ENCODE results near the gene KLRK1. TPM values are rescaled to one million over a fixed set of nuclear protein-coding genes. Genes with fewer than 3 reads are reported as not detected.
"Not testable (repeated sequence)": the region's sequence is repeated elsewhere in the genome, so short reads cannot be mapped to it uniquely, and the experiment has no call there.

KLRK1 gene
- total RNA-seq = not detected in 2 replicates

DNA sequence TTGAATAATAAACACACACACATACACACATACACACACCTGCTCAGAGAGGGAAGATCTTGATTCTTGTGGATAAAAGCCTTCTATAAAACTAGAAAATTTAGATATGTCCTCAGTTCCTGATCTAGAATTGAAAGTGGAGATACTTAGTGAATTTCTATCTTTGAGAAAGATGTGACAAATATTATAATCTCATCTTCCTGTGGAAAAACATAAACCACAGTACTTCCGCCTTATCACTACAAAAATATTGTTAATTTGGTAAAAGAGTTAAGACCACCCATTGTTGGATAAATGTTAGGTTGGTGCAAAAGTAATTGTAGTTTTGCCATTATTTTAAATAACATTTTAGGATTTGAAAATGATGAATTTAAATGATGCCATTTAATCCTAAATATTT lies at the start of gene KLRK1:
TSS of gene KLRK1 (minus strand) at position 138 of the 400 bp plus-strand sequence. CDS start 1,231 bp downstream, outside the sequence.
- Histone ChIP-seq H3K4me3 (ENCODE audit: low read depth, low read length) (no peak within 1 kb of the TSS), H3K27me3 (ENCODE audit: control insufficient read depth, insufficient read depth, low read length) (no peaks in the 10 kb centered on the region), H3K36me3 (ENCODE audit: control insufficient read depth, insufficient read depth, low read length) (no peaks in the 10 kb centered on the region)
- TF ChIP-seq, protein P1, sequence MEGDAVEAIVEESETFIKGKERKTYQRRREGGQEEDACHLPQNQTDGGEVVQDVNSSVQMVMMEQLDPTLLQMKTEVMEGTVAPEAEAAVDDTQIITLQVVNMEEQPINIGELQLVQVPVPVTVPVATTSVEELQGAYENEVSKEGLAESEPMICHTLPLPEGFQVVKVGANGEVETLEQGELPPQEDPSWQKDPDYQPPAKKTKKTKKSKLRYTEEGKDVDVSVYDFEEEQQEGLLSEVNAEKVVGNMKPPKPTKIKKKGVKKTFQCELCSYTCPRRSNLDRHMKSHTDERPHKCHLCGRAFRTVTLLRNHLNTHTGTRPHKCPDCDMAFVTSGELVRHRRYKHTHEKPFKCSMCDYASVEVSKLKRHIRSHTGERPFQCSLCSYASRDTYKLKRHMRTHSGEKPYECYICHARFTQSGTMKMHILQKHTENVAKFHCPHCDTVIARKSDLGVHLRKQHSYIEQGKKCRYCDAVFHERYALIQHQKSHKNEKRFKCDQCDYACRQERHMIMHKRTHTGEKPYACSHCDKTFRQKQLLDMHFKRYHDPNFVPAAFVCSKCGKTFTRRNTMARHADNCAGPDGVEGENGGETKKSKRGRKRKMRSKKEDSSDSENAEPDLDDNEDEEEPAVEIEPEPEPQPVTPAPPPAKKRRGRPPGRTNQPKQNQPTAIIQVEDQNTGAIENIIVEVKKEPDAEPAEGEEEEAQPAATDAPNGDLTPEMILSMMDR (IDR thresholded peaks at IDR 0.05; ENCODE audit: insufficient read depth, low read length, severe bottlenecking) = no peak
- DNase-seq (ENCODE audit: low read depth) = no peak
- no peak for FAIRE-seq

DNA sequence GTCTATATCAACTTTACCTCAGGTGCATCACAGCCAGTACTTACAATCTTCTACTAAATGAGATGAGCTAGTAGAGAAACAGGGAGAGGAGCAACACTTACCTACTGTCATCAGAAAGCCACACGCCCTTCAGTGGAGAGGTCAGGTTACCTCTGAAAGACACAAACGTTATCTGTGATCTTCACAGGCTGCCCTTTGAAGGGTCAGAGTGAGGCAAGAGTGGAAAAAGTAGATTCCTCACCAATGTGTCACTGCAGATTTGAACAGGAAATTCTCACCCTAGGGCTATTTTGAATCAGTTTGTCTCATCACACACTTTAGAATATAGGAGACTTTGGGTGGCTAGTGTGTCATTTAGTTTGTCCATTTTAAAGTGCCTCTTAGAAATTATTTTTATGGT lies 47.8 kb upstream of the KLRK1 start:
- not testable (repeated sequence) for FAIRE-seq; H3K36me3 ChIP-seq (ENCODE audit: control insufficient read depth, insufficient read depth, low read length); DNase-seq (ENCODE audit: low read depth); H3K4me3 ChIP-seq (ENCODE audit: low read depth, low read length); H3K27me3 ChIP-seq (ENCODE audit: control insufficient read depth, insufficient read depth, low read length)

DNA sequence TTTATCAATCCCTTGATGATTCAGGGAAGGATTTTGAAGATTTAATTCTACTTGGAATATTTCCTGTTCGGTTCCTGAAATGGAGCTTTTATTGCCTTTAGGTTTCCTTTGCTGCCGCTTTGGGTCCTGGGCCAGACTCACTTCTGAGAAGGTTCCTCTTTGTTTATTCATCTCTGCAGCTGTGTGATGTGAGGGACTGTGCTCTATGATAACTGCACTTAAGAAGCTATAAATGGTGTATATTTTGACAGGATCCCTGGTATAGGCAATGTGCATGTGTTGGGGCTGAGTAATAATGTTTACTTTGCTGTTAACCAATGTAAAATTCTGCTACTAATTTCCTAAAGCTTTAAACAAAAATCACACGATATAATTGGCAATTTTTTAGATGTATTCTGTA lies 46.0 kb upstream of the KLRK1 start, which contains the start of gene KLRC2:
TSS of gene KLRC2 (minus strand) at position 195 of the 400 bp plus-strand sequence. CDS start at position 171, 24 bp downstream.
- not testable (repeated sequence) for FAIRE-seq; H3K4me3 ChIP-seq (ENCODE audit: low read depth, low read length); H3K27me3 ChIP-seq (ENCODE audit: control insufficient read depth, insufficient read depth, low read length); H3K36me3 ChIP-seq (ENCODE audit: control insufficient read depth, insufficient read depth, low read length)
- DNase-seq (ENCODE audit: low read depth) = peak; percentile 43

DNA sequence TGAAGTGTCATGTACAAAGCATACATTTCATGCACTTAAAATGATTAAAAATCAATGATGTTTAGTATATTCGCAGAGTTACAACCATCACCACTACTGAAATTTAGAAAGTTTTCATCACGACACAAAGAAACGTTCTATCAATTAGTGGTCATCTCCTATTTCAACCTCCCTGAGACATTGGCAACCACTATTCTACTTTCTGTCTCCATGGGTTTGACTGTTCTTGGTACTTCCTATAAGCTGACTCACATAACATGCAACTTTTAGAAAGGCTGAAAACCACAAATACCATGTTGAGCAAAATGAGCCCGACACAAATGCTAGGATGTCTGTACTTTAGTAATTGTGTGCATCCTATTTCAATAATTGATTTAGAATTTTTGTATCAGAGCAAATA lies 40.8 kb upstream of the KLRK1 start:
- DNase-seq (ENCODE audit: low read depth); H3K4me3 ChIP-seq (ENCODE audit: low read depth, low read length); FAIRE-seq; H3K36me3 ChIP-seq (ENCODE audit: control insufficient read depth, insufficient read depth, low read length); H3K27me3 ChIP-seq (ENCODE audit: control insufficient read depth, insufficient read depth, low read length): not testable (repeated sequence)

DNA sequence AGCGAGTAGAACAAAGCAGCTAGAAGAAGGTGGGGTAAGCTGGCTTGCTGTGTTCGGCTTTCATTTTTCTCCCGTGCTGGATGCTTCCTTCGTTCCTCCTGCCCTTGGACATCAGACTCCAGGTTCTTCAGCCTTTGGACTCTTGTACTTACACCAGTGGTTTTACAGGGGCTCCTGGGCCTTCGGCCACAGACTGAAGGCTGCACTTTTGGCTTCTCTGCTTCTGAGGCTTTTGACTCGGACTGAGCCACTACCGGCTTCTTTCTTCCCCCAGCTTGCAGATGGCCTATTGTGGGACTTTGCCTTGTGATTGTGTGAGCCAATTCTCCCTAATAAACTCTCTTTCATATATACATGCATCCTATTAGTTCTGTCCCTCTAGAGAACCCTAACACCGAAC lies 36.1 kb upstream of the KLRK1 start:
- not testable (repeated sequence) for H3K36me3 ChIP-seq (ENCODE audit: control insufficient read depth, insufficient read depth, low read length); H3K27me3 ChIP-seq (ENCODE audit: control insufficient read depth, insufficient read depth, low read length); FAIRE-seq; DNase-seq (ENCODE audit: low read depth); H3K4me3 ChIP-seq (ENCODE audit: low read depth, low read length)

DNA sequence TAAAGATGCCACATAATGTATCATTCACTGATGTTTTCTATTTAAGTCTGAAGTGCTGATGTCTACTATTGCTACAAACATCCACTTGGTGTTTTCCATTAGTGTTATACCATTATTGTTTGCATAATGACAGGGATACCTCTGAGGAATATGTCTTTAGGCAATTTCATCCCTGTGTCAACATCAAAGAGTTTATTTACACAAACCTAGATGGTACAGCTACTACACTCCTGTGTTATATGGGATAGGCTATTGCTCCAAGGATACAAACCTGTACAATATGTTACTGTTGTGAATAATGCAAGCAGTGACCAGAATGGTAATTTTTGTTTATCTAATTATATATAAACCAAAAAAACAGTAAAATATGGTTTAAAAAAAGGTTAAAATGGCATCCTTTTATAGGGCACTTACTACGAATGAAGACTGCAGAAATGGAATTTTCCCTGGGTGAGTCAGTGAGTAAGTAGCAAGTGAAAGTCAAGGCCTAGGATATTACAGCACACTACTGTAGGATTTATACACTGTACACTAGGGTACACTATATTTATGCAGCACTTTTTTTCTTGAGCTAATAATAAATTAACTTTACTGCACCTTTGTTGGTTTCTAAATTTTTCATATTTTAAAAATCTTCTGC lies 34.5 kb upstream of the KLRK1 start:
- FAIRE-seq; H3K27me3 ChIP-seq (ENCODE audit: control insufficient read depth, insufficient read depth, low read length); H3K36me3 ChIP-seq (ENCODE audit: control insufficient read depth, insufficient read depth, low read length); DNase-seq (ENCODE audit: low read depth); H3K4me3 ChIP-seq (ENCODE audit: low read depth, low read length): not testable (repeated sequence)

DNA sequence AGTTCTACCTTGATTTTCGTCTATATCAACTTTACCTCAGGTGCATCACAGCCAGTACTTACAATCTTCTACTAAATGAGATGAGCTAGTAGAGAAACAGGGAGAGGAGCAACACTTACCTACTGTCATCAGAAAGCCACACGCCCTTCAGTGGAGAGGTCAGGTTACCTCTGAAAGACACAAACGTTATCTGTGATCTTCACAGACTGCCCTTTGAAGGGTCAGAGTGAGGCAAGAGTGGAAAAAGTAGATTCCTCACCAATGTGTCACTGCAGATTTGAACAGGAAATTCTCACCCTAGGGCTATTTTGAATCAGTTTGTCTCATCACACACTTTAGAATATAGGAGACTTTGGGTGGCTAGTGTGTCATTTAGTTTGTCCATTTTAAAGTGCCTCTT lies 32.3 kb upstream of the KLRK1 start:
- not testable (repeated sequence) for H3K27me3 ChIP-seq (ENCODE audit: control insufficient read depth, insufficient read depth, low read length); H3K36me3 ChIP-seq (ENCODE audit: control insufficient read depth, insufficient read depth, low read length); H3K4me3 ChIP-seq (ENCODE audit: low read depth, low read length); DNase-seq (ENCODE audit: low read depth)
- peak; percentile 62 for FAIRE-seq

DNA sequence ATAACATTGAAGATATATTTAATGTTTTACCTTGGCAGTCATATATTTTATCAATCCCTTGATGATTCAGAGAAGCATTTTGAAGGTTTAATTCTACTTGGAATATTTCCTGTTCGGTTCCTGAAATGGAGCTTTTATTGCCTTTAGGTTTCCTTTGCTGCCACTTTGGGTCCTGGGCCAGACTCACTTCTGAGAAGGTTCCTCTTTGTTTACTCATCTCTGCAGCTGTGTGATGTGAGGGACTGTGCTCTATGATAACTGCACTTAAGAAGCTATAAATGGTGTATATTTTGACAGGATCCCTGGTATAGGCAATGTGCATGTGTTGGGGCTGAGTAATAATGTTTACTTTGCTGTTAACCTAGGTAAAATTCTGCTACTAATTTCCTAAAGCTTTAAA lies 30.5 kb upstream of the KLRK1 start, which contains the start of gene KLRC3:
TSS of gene KLRC3 (minus strand) at position 262 of the 400 bp plus-strand sequence. CDS start at position 217, 45 bp downstream.
- FAIRE-seq; H3K4me3 ChIP-seq (ENCODE audit: low read depth, low read length); H3K36me3 ChIP-seq (ENCODE audit: control insufficient read depth, insufficient read depth, low read length); H3K27me3 ChIP-seq (ENCODE audit: control insufficient read depth, insufficient read depth, low read length): not testable (repeated sequence)
- DNase-seq (ENCODE audit: low read depth) = peak; percentile 13

DNA sequence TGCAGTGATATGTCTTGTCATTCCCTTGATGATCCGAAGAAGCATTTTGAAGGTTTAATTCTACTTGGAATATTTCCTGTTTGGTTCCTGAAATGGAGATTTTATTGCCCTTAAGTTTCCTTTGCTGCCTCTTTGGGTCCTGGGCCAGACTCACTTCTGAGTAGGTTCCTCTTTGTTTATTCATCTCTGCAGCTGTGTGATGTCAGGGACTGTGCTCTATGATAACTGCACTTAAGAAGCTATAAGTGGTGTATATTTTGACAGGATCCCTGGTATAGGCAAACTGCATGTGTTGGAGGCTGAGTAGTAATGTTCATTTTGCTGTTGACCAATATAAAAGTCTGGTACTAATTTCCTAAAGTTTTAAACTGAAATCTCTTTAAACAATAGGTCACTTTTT lies 19.6 kb upstream of the KLRK1 start, which contains the start of gene KLRC4:
TSS of gene KLRC4 (minus strand) at position 366 of the 400 bp plus-strand sequence. CDS start at position 184, 182 bp downstream.
- TF ChIP-seq, protein P1 (IDR thresholded peaks at IDR 0.05; ENCODE audit: insufficient read depth, low read length, severe bottlenecking) = no peak
- no peak for FAIRE-seq
- no peak within 1 kb of the TSS for H3K4me3 ChIP-seq (ENCODE audit: low read depth, low read length)
- H3K36me3 ChIP-seq (ENCODE audit: control insufficient read depth, insufficient read depth, low read length) = no peaks in the 10 kb centered on the region
- peak; percentile 58 for DNase-seq (ENCODE audit: low read depth)
- H3K27me3 ChIP-seq (ENCODE audit: control insufficient read depth, insufficient read depth, low read length) = no peaks in the 10 kb centered on the region

Data from bronchial epithelial cell (primary cell).